Head of caudate nucleus (tissue), 42 donors: Measurements from ENCODE around the gene AKAP7.
"Not testable (repeated sequence)": the region's sequence is repeated elsewhere in the genome, so short reads cannot be mapped to it uniquely, and the experiment has no call there.

ENCODE experiments used
- DNase-seq, 42 donors: peaks; one replicate each; pipeline versions ENCODE4 v3.0.0 to v3.0.0-alpha.2; 2020 to 2021; ENCODE audit warnings: mixed read lengths in 7 of 42
- intact Hi-C: fragments of 100-400 bp; cut with DNase I; formaldehyde crosslinking; loops from one replicate; pipeline ENCODE4 v1.15.0; 2022

Gene AKAP7

DNA sequence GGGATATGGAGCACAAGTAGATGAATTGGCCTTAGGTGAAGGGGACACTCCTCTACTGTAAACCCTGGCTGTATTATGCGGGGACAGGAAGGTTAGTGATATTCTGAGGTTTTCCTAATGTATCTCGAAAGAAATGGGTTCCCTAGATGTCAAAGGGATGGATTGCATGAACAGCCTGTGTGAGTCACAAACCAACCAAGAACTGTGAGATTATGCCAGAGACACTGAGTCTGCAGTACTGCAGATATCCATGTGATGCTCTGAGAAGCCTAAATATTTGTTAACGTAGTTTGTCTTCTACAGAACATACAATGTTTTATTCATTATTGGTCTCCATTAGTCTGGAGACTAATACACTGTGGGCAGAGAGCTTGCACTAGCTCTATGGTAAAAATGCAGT is 182.2 kb downstream of the AKAP7 start:
- intact Hi-C loops: no loop called here
- no peak for DNase-seq

- intact Hi-C loops: no loop called here
- DNase-seq: no peak
These were observed 186.3 kb downstream of the AKAP7 start for GRCh38 chr6:131321589-131321988.

DNA sequence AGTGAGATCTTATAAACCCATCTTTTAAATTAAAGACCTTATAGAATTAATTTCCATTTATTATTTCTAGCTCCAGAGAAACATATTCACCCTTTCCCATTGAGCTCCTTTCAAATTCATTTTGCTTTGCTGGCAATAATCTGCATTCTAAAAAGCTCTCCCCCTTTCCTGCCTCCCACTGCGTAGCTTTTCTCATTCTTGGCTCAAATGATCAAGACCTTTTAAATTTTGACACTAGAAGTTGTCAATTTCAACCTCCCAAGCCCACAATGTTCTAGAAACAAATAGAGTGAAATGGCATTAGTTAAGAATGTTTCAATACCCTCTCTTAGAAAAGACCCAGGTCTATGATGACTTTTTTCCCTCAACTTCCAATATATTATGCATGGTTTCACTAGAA is 186.9 kb downstream of the AKAP7 start:
- intact Hi-C loops: no loop called here
- DNase-seq: no peak

GRCh38 chr6:131325669-131326068 is 190.4 kb downstream of the AKAP7 start:
- DNase-seq, intact Hi-C loops: not testable (repeated sequence)

DNA sequence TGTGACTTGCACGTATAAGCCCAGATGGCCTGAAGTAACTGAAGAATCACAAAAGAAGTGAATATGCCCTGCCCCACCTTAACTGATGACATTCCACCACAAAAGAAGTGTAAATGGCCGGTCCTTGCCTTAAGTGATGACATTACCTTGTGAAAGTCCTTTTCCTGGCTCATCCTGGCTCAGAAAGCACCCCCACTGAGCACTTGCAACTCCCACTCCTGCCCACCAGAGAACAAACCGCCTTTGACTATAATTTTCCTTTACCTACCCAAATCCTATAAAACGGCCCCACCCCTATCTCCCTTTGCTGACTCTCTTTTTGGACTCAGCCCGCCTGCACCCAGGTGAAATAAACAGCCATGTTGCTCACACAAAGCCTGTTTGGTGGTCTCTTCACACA is 193.5 kb downstream of the AKAP7 start:
- intact Hi-C loops, DNase-seq: not testable (repeated sequence)

DNA sequence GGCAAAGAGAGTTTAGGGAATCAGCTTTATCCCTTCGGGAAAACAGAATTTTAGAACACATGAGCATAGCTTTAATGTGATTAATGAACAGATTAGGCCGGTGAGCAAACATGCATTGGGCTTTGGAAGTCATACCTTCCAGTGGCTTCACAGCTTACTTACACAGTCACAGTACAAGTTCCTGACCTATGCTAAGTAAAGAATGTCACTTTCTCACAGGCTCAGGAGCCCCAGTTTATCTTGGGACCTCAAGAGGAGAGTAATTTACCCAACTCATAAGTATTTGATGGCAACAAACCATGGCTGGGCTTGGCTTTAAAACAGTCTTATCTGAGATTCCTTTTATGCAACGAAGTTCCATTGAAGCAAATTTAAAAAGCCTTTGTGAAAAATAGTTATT is 195.9 kb downstream of the AKAP7 start:
- no peak for DNase-seq
- intact Hi-C loops: no loop called here

DNA sequence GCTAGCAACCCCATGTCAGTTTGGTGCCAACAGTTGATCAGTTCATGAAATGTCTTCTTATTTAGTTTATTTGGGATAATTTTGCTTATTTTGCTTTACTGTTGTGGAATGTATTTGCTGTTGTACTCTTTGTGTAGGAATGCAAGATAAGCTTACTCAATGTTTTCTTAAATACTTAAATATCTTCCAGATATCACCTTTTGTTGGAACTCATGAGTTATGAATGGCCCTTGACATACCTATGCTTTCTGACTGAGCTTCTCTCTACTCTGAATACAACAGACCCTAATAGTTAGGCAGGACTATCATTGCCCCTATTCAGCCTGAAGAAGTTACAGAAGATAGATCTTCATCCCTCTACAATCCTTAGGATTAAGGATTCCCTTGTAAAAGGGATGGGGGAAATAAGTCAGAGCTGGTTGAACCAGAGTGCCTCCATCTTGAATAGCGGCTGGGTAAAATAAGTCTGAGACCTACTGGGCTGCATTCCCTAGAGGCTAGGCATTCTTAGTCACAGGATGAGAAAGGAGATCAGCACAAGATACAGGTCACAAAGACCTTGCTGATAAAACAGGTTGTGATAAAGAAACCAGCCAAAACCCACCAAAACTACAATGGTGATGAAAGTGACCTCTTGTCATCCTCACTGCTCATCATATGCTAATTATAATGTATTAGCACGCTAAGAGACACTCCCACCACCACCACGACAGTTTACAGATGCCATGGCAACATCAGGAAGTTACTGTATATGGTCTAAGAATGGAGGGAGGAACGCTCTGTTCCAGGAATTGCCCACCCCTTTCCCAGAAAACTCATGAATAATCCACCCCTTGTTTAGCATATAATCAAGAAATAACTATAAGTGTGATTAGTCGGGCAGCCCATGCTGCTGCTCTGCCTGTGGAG is 196.9 kb downstream of the AKAP7 start:
- intact Hi-C loops: no loop called here
- no peak for DNase-seq
